GM21619 (cell line): ENCODE data around the gene CRYZL1.
"Not testable (repeated sequence)": the region's sequence is repeated elsewhere in the genome, so short reads cannot be mapped to it uniquely, and the experiment has no call there.

Experiments
- ATAC-seq: cut with Tn5 transposase; IDR thresholded peaks from one replicate; pipeline ENCODE4 v1.9.1; 2021; ENCODE audit not compliant: unreplicated experiment

The CRYZL1 gene

DNA sequence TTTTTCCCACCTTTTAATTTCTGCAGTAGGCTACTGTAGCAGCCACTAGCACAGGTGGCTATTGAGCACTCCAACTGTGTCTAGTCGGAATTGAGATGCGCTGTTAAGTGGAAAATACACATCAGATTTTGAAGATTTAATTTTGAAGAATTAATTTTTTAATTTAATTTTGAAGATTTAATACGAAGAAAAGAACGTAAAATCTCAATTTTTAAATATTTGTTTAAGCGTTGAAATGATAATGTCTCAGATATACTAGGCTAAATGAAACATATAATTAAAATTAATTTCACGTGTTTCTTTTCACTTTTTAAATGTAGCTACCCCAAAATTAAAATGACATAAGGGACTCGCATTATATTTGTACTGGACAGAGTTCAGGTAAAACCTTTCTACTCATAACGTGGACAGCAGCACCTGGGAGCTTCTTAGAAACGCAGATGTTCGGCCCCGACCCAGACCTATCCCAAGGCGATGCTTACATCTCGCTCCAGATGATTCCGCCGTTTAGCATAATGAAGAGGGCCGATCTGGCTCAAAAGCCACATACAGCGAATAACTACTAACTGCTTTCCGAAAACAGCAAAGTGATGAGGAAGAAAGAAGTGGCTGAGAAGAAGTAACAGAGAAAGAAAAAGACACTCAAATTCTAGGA is 717 bp downstream of the CRYZL1 start:
- ATAC-seq = no peak

DNA sequence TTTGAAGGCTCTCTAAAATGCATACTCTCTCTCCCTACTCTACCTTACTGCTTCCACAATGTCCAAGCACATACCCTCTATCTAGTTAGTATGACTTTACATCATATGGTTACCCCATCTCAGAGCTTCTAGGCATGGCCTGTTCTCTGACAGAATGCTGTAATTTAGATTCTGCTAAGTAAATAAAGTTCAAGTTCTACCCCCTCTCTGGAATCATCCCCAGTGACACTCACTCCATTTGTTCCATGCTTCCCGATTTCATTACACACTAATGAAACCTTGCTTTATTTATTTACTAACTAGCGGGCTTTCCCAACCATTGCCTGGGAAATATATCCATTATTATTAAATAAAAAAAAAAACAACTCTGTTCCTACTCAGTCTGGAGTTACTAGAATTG is 7.3 kb downstream of the CRYZL1 start:
- no peak for ATAC-seq

DNA sequence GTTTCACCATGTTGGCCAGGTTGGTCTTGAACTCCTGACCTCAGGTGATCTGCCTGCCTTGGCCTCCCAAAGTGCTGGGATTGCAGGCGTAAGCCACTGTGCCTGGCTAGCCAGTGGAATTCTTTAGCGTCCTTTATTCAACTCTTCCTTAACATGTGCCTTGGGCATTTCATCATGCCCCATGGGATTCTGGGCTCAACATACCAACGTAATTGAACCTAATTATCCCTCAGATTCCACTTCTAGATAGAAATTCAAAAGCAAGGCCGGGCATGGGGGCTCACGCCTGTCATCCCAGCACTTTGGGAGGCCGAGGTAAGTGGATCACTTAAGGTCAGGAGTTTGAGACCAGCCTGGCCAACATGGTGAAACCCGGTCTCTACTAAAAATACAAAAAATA is 15.4 kb downstream of the CRYZL1 start:
- not testable (repeated sequence) for ATAC-seq

DNA sequence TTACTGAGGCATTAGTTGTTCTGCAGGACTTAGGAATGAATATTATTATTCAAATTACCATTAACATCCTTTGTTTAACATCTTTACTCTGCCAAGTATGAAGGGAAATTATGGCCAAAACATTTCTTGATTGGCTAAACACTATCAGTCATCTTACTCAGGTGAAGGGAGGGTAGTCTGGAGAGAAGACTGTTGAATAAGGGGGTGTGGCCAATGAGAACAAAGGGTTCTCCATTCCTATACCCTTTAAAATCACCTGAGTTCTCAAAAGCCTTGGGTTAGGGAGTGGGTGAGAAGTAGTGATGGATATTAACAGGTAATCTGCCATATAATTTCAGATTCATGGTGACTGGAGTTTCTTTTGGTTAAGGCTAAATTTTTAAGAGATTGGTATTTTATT is 19.3 kb downstream of the CRYZL1 start:
- ATAC-seq = no peak

DNA sequence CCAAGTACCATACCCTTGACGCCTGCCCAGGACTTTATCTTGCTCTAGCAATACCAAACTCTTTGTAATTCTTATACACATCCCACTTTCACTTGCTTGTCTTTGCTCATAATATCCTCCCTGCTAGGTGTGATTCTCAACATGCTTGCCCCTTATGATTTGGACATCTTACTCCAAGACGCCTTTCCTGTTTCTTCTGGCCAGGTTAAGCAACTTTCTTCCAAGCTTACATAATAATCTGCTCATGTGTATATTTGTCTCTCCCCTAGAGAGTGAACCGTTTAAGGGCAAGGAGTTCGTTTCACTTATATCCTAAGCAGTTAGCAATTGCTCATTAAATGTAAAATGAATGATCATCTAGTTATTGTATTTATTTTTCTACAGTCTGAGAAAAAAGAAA is 21.8 kb downstream of the CRYZL1 start:
- ATAC-seq = no peak

DNA sequence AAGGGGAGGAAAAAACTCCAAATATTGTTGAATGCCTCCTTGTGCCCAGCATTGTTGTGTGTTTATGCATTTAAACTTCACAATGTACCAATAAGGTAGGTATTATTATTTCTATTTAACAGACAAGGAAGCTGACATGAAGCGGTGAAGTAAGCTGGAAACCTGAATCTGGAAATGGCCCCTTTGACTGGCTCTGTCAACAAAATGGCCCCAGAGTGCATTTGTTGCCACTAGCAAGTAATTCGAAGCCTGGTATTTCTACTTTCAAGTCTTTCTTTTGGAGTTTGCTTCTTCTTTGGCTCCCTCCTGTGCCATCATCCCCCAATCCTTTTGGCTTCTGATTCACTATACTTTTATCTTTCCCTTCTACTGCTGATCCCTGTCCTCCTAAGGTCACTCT is 23.1 kb downstream of the CRYZL1 start:
- no peak for ATAC-seq

DNA sequence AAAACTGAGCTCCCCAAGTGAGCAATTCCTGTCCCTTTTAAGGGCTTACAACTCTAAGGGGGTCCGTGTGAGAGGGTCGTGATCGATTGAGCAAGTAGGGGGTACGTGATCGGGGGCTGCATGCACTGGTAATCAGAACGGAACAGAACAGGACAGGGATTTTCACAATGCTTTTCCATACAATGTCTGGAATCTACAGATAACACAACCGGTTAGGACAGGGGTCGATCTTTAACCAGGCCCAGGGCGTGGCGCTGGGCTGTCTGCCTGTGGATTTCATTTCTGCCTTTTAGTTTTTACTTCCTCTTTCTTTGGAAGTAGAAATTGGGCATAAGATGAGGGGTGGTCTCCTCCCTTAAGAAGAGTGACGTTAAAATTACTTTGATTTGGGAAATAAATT is 24.0 kb downstream of the CRYZL1 start:
- ATAC-seq = not testable (repeated sequence)

DNA sequence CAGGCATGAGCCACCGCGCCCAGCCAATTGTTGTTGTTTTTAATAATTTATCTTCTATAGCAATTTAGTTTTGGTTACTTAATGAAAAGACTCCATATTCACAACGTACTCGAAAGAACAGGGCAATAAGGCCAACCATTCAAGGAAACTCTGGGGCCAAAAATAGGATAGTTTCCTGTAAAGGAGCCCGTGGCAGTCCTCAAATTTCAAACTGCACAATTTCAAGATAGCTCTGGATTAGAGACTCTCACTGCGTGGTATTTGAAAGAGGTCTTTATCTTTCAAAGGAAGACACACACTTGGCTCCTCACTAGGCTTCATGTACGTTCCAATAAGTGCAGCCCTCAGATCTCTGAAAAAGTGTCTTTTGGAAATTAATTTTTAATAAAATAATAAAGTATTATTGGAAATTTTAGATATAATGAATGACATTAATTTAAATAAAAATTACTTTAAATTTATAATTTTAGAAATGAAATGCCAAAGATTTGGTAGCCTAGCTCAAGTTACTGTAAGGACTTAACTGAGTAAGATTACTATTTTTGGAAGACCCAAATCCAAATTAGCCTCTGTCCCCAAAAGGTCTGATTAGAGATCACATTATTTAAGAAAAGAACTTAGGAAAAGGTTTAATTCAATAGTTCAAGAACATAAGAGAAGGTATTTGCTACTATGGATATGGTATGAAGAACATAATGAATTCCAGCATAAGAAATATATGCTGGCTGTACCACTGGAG is 30.4 kb downstream of the CRYZL1 start:
- no peak for ATAC-seq

DNA sequence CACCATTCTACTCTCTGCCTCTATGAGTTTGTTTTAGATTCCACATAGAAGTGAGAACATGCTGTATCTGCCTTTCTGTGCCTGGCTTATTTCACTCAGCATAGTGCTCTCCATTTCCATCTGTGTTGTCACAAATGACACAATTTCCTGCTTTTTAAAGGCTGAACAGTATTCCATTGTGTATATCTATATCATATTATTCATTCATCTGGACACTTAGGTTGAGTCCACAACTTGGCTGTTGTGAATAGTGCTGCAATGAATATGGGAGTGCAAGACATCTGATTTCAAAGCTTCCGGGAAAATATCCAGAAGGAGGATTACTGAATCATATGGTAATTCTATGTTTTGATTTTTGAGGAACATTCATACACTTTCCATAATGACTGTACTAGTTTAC is 33.0 kb downstream of the CRYZL1 start:
- ATAC-seq = no peak

DNA sequence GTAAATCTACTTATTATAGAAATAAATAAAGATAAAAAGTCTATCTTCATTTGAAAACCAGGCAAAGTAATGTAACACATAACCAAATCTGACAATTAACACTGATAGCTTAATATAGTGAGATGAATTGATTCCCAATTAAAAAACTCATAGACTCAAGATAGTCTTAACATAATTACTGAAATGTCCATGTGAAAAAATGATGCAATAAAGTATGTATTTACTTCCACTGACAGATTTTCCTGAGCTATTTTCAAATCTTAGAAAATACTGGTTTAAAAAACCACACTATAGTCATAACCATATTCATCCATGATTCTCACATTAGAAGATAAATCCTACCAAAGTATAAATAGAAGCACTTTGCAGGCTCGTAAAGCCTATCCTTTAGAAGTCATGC is 43.5 kb downstream of the CRYZL1 start:
- no peak for ATAC-seq

DNA sequence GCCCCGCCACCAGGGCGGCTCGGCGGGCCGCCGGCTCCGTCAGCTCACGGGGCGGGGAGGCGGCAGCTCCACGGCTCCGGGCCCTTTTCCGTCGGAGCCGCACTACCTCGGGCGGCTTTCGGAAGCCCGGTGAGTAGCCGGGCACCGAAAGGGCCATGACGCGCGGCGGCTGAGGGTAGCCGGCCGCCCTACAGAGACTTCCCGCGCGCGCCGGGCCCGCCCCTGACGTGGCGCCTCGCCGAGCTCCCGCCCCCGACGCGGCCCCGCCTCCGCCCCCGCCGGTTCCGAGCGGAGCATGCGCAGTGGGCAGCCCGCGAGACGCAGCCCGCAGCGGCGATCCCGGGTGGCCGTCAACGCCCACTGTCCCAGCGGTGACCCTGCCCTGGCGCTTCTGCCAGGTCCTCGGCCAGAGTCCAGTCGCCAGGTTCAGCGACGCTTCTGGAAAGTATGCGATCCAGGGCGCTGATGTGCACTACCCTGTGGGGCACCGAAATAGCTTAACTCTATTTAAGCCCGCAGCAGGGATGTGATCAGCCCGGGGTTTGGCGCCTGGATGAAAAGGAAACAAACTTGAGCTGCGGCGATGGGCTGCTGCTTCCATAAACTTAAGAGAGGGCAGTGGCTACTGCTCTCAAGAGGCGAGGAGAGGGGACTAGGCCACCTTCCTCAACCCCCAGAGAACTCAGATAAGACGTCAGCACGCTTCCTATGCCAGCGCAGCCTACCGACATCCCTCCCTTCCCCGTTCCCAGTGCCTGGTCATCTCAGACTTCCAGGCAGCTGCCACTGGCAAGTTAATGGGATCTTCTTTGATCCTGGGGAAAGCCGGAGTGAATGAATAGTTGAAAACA is 52.8 kb downstream of the CRYZL1 start, which contains the start of gene DONSON:
TSS of gene DONSON (minus strand) at position 200 of the 851 bp plus-strand sequence. CDS start at position 157, 43 bp downstream.
- ATAC-seq = peak; percentile 90

DNA sequence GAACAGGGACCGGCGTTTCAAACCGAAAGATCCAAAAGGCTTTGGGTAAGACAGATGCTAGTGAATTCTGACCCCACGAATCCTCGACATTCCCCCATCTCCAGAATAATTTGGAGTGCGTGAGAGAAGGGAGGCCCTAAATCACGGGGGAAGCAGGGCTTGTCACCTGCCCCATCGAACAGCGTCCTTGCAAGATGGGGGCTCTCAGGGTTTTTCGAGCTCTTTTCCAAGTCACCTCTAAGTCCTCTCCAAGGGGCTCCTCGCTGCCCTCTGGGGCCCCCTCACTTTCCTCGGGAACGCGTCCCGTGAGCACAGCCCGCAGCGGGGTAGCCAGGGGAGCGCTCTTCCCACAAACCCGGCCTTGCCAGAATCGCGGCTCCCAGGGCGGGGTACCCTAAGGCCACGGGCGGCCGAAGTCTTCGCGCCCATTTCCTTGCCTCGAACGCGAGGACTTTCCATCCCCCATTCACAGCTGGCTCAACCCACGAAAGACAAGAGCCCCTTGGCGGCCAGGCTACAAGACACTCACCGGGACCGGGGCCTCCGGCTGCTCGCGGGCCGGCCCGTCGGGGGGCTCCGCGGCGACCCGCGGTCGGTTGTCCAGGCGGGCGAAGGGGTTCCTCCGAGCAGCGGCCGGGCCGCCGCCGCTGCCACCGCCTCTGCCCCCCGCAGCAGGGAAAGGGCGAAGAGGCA is 53.6 kb downstream of the CRYZL1 start:
- no peak for ATAC-seq

DNA sequence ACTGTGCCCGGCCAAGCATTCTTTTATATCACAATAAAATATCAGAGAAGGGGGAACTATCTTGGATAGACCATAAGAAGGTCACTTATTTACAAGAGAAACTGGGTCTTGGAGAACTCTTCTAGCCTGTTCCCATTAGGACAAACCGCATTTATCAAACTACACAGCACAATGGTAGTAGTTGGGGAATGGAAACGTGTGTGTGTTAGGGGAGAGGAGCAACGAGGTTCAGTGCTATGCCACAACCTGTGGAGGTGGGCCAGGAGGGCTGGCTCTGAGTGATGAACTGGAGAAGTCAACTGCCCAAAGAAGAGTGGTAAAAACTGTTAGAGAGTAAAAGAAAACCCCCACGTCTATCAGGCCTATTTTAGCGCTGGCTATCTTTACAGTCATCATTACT is 54.6 kb downstream of the CRYZL1 start:
- no peak for ATAC-seq

DNA sequence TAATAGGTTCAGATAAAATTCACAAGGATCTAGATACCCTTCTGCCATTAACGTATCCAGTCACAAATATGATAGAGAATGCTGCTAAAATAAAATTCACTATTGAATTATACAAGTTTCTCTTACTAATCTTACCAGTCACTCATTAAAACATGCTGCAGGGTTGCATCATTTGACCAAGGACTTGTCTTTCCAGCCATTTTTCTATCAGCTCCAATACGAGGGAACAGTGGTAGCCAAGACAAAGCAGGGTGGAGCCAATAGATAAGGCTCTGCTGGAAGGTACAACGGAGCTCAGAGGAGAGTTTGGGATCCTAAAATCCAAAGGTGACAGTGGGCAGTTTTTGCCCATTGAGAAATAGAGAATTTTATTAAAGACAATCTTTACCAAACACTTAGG is 57.1 kb downstream of the CRYZL1 start:
- no peak for ATAC-seq

DNA sequence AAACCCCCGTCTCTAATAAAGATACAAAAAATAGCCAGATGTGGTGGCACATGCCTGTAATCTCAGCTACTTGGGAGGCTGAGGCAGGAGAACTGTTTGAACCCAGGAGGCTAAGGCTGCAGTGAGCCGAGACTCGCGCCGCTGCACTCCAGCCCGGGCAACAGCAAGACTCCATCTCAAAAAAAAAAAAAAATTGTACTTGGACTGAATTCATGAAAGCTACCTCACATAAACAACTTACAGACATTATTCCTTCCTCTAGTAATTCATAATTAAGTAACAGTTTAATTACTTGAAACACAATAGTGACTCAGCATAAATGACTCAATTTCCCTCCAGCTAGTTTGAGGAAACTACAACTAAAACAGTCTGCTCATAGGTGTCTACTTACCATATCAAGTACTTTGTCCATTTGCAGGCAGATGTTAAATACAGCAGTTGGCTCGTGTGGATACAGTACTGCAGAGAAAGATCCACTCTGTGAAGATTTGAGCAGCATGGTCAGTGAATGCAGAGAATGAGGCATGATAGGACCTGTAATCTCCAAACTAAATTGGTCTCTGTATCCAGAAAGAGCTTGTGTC is 62.5 kb downstream of the CRYZL1 start:
- ATAC-seq = no peak

DNA sequence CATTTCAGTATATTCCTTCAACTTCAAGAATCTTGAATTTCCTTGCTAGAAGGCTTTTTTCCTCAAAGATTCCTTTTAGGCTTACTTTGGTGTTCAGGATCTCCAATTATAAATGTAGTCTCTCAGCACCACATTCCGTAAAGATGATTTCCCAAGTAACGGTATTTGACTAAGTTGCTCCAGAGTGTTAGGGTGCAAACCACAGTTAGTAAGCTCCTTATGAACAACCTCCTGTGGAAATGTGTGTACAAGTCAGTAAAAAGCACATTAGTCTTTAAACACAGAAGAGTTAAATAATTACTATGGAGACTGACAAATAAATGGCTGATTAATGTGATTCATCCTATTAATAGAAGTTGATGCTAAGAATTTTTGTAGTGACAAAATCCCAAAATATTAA is 63.3 kb downstream of the CRYZL1 start:
- ATAC-seq = no peak

DNA sequence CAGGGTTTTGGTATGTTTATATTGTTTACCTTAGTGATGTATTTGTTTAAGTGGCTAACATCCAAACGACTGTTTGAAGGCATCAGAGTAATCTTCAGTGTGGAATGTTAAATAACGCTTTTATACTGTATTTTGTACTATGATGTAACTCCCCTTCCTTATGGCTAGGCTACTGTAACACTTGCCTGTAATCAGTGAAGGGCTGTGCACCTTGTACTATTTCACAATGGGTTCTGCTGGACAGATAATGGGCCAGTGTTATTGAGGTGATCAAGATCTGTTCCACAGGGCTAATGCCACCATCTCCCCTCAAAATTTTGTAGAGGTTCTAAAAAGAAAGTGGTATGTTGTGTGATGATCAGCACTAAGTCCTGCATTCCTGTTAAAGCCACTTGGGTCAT is 64.8 kb downstream of the CRYZL1 start:
- ATAC-seq = not testable (repeated sequence)

DNA sequence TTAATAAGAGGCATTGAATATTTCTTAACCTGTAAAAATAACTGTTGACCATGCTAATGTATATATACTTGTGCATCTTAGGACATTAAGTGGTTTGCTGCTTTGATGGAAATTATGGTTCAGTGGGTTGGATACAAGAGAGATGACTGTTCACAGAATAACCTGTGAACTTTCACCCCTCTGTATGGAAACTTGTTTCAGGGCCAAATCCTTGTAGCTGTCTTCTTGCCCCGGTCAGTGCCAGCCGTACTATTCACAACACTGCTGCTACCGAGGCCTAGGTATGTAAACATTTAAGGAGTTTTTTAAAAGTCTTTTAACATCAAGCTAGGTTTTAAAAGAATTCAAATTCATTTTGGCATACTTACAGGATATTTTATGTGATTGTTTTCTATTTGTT is 69.2 kb downstream of the CRYZL1 start:
- ATAC-seq = no peak

DNA sequence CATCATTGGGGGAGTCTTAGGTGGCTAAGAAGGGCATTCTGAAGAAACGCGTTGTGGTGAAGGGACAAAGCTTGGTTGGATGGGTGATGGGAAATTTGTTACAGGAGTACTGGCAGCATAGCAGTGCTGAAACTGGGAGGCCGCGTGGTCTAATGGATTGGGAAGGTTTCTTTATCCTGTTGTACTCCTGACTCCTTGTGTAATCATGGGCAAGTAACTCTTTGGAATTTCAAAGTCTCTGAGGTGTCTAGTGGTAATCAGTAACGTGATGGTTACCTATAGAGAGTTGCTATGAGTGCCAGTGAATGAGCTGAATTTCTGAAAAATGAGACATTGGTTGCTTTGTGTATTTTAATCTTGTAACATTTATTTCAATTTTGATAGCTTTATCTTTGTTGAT is 71.5 kb downstream of the CRYZL1 start:
- no peak for ATAC-seq

DNA sequence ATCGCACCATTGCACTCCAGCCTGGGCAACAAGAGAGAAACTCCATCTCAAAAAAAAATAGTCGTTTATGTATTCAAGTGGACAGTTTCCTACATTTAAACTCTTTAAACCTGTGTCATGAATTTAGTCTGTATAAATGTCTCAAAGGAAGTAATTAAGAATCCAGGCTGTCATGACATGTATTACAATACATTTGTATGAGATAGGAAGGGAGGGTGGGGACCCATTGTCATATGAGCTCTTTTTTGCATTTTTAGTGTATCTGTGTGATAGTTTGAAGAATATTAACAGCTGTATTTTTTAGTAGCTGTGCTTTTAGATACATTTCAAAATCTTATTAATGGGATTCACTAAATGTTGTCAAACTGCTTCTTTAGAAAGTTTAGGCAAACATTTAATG is 73.1 kb downstream of the CRYZL1 start:
- no peak for ATAC-seq

DNA sequence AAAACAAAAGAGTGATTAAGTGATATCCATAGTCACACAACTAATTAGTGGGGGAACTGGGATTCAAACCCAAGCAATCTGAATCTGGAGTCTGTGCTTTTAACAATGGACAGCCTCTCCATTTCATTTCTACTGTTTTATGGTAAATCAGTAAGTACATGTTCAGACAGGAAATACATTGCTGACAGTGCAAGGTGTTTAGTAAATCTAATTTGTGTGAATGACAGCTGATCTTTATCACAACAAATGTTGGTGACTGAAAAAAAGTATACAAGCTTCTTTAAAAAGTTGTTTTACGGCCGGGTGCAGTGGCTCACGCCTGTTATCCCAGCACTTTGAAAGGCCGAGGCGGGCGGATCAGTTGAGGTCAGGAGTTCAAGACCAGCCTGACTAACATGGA is 73.6 kb downstream of the CRYZL1 start:
- no peak for ATAC-seq
